OCI-LY7 (cell line): ENCODE data around the gene EXOC6B.

Source experiments
- CTCF ChIP-seq: fragments of 200-600 bp; sonication (generic); conservative IDR thresholded peaks from 2 replicates; pipeline ENCODE4 v1.5.1; 2014; ENCODE audit warnings: mild to moderate bottlenecking, antibody characterized with exemption, low read length, moderate library complexity, mixed read lengths
- EZH2phosphoT487 ChIP-seq: fragments of 200-600 bp; sonication (generic); IDR thresholded peaks from 2 replicates; pipeline ENCODE4 v1.6.1; 2018; ENCODE audit warnings: low read depth, borderline replicate concordance, mild to moderate bottlenecking, mixed run types, antibody characterized with exemption, low read length, moderate library complexity, mixed read lengths

GRCh38 chr2:72544554-72544953 is 281.3 kb downstream of the EXOC6B start:
- TF ChIP-seq CTCF: no peak
- TF ChIP-seq EZH2phosphoT487: no peak
